GM23338 (cell line): ENCODE measurements around the gene ZNF248. TPM values are rescaled to one million over a fixed set of nuclear protein-coding genes. Genes with fewer than 3 reads are reported as not detected.

Experiments
- ATAC-seq: fragments of 200-7000 bp; cut with Tn5 transposase; 3 replicates; pipeline ENCODE4 v1.9.1; 2020
- DNase-seq: peaks from one replicate; pipeline ENCODE4 v3.0.0-alpha.2; 2015; ENCODE audit warnings: low spot score
- H2AFZ ChIP-seq: fragments of 200-600 bp; sonication (generic); 2 replicates; pipeline ENCODE4 v1.8.0; 2016; ENCODE audit warnings: antibody characterized with exemption, mild to moderate bottlenecking, moderate library complexity
- H3F3A ChIP-seq: fragments of 200-600 bp; sonication (generic); replicated peaks from 2 replicates; pipeline ENCODE4 v1.8.0; 2017; ENCODE audit warnings: antibody characterized with exemption, mixed run types, low read depth
- H3K27ac ChIP-seq: fragments of 200-600 bp; sonication (generic); 2 replicates; pipeline ENCODE4 v1.6.1; 2016; ENCODE audit warnings: low read depth
- H3K27me3 ChIP-seq: fragments of 200-600 bp; sonication (generic); 2 replicates; pipeline ENCODE4 v1.8.0; 2016; ENCODE audit warnings: mild to moderate bottlenecking, mixed run types, moderate library complexity; ENCODE audit not compliant: insufficient read depth
- H3K36me3 ChIP-seq: fragments of 200-600 bp; sonication (generic); 2 replicates; pipeline ENCODE4 v1.8.0; 2016; ENCODE audit warnings: mild to moderate bottlenecking; ENCODE audit not compliant: insufficient read depth
- H3K4me1 ChIP-seq: fragments of 200-600 bp; sonication (generic); 2 replicates; pipeline ENCODE4 v1.8.0; 2016; ENCODE audit warnings: mild to moderate bottlenecking, moderate library complexity; ENCODE audit not compliant: insufficient read depth
- H3K4me2 ChIP-seq: fragments of 200-600 bp; sonication (generic); 2 replicates; pipeline ENCODE4 v1.7.1; 2017; ENCODE audit warnings: mixed run types
- H3K4me3 ChIP-seq: fragments of 200-600 bp; sonication (generic); 2 replicates; pipeline ENCODE4 v1.6.1; 2016; ENCODE audit warnings: mixed run types
- H3K79me2 ChIP-seq: fragments of 200-600 bp; sonication (generic); replicated peaks from 2 replicates; pipeline ENCODE4 v1.8.0; 2017; ENCODE audit warnings: mild to moderate bottlenecking; ENCODE audit not compliant: insufficient read depth
- H3K9me2 ChIP-seq: fragments of 200-600 bp; sonication (generic); 2 replicates; pipeline ENCODE4 v1.8.0; 2017; ENCODE audit not compliant: insufficient read depth
- H4K20me1 ChIP-seq: fragments of 200-600 bp; sonication (generic); replicated peaks from 2 replicates; pipeline ENCODE4 v1.8.0; 2017; ENCODE audit warnings: mild to moderate bottlenecking; ENCODE audit not compliant: insufficient read depth
- H3K27ac Mint-ChIP-seq: 2 replicates; pipeline ENCODE4 v1.8.0; 2020; ENCODE audit warnings: inconsistent platforms, mild to moderate bottlenecking, moderate library complexity, mixed read lengths
- H3K27me3 Mint-ChIP-seq: 3 replicates; pipeline ENCODE4 v1.8.0; 2022; ENCODE audit warnings: low read depth, mild to moderate bottlenecking, moderate library complexity, mixed read lengths, inconsistent platforms; ENCODE audit not compliant: insufficient read depth, poor library complexity
- H3K36me3 Mint-ChIP-seq: 3 replicates; pipeline ENCODE4 v1.8.0; 2021; ENCODE audit warnings: low read depth, mild to moderate bottlenecking, inconsistent platforms, moderate library complexity, mixed read lengths
- H3K4me1 Mint-ChIP-seq: 3 replicates; pipeline ENCODE4 v1.8.0; 2020; ENCODE audit warnings: mild to moderate bottlenecking, inconsistent platforms, mixed read lengths
- H3K4me3 Mint-ChIP-seq: 3 replicates; pipeline ENCODE4 v1.8.0; 2021; ENCODE audit warnings: moderate library complexity, mild to moderate bottlenecking, inconsistent platforms, mixed read lengths
- H3K9me3 Mint-ChIP-seq: 3 replicates; pipeline ENCODE4 v1.8.0; 2020; ENCODE audit warnings: moderate library complexity, mild to moderate bottlenecking, inconsistent platforms, mixed read lengths
- CREB1 ChIP-seq: fragments of 250-450 bp; sonication (Bioruptor Pico); IDR thresholded peaks from 2 replicates; pipeline ENCODE4 v1.5.0; 2020; ENCODE audit warnings: low read depth, mild to moderate bottlenecking, moderate library complexity
- CTCF ChIP-seq, 2 experiments: fragments of 200-600 bp in 1 of 2; sonication (generic) in 1 of 2; conservative IDR thresholded peaks; 2 replicates each; pipeline versions ENCODE4 v1.5.1 to v1.6.1; 2016 to 2017; ENCODE audit warnings: antibody characterized with exemption in 2 of 2, low read depth in 2 of 2, mild to moderate bottlenecking in 2 of 2, moderate library complexity in 1 of 2
- ETS1 ChIP-seq: IDR thresholded peaks from 2 replicates; pipeline ENCODE4 v1.6.1; 2016; ENCODE audit warnings: antibody characterized with exemption
- EZH2 ChIP-seq: fragments of 200-600 bp; sonication (generic); IDR thresholded peaks from one replicate; pipeline ENCODE4 v1.8.0; 2017; ENCODE audit warnings: antibody characterized with exemption, mild to moderate bottlenecking, low read depth; ENCODE audit not compliant: unreplicated experiment
- EZH2phosphoT487 ChIP-seq: fragments of 200-600 bp; sonication (generic); IDR thresholded peaks from one replicate; pipeline ENCODE4 v1.8.1; 2018; ENCODE audit warnings: antibody characterized with exemption; ENCODE audit not compliant: unreplicated experiment
- JUNB ChIP-seq: IDR thresholded peaks from one replicate; pipeline ENCODE4 v1.6.1; 2016; ENCODE audit warnings: antibody characterized with exemption; ENCODE audit not compliant: unreplicated experiment
- NANOG ChIP-seq: IDR thresholded peaks from 2 replicates; pipeline ENCODE4 v1.6.1; 2016; ENCODE audit warnings: antibody characterized with exemption, borderline replicate concordance
- REST ChIP-seq: IDR thresholded peaks from one replicate; pipeline ENCODE4 v1.6.1; 2018; ENCODE audit warnings: antibody characterized with exemption; ENCODE audit not compliant: unreplicated experiment
- STAT1 ChIP-seq: IDR thresholded peaks from one replicate; pipeline ENCODE4 v1.6.1; 2016; ENCODE audit warnings: antibody characterized with exemption; ENCODE audit not compliant: unreplicated experiment
- ZNF114 ChIP-seq: fragments of 250-450 bp; sonication (Bioruptor Pico); IDR thresholded peaks from 2 replicates; pipeline ENCODE4 v1.5.0; 2020; ENCODE audit warnings: mild to moderate bottlenecking, moderate library complexity
- polyA plus RNA-seq: library from polyadenylated mRNA; unstranded; fragments of >200 nt; fragmentation: Nextera tagmentation; extraction: Ambion mirVana; gene quantifications from 2 replicates; pipeline ENCODE4 v1.2.1, GENCODE V29; 2016
- total RNA-seq: library from RNA; depleted of rRNA; stranded (reverse); fragments of >200 nt; shearing (Covaris generic); gene quantifications from 2 replicates; pipeline ENCODE4 v1.2.3, GENCODE V29; 2014

Gene ZNF248
- total and polyA plus RNA-seq, 2 experiments from 2014 or later = 2.7 to 5.3 TPM

- no peak for TF ChIP-seq ETS1
- TF ChIP-seq NANOG = no peak
- TF ChIP-seq EZH2phosphoT487 = no peak
- no peak for TF ChIP-seq CTCF (conservative IDR thresholded peaks at IDR 0.05; ENCODE audit: low read depth in 2 of 2)
These were observed 67.8 kb downstream of the ZNF248 start (continued) for GRCh38 chr10:37789590-37789989.

- H3K4me1 ChIP-seq = no peaks in the 10 kb centered on the region
- no peak overlapping the region for H3K27ac Mint-ChIP-seq
- ATAC-seq (no peak), DNase-seq (no peak)
- no peaks in the 10 kb centered on the region for H3K4me1 Mint-ChIP-seq
- 0 out of 2 replicates have a peak, but pooled peaks cover 4% of the 10 kb centered on the region for H3K36me3 ChIP-seq
- H3K9me2 ChIP-seq = no peaks in the 10 kb centered on the region
- no peaks in the 10 kb centered on the region for H3K27me3 Mint-ChIP-seq
- H2AFZ ChIP-seq = no peak overlapping the region
- peaks cover 94% of the 10 kb centered on the region for H3K9me3 Mint-ChIP-seq
- no peaks in the 10 kb centered on the region for H3F3A ChIP-seq
- no peaks in the 10 kb centered on the region for H3K27me3 ChIP-seq
- no peaks in the 10 kb centered on the region for H3K79me2 ChIP-seq
- H3K4me2 ChIP-seq = no peak overlapping the region
- H3K27ac ChIP-seq = no peak overlapping the region
- H3K36me3 Mint-ChIP-seq = peaks cover 31% of the 10 kb centered on the region
- H4K20me1 ChIP-seq = no peaks in the 10 kb centered on the region
- no peak overlapping the region for H3K4me3 Mint-ChIP-seq
- no peak for TF ChIP-seq STAT1
- no peak for TF ChIP-seq EZH2phosphoT487
- TF ChIP-seq JUNB = no peak
- no peak for TF ChIP-seq ZNF114 (CRISPR knock-in tag)
- TF ChIP-seq NANOG = no peak
- H3K4me3 ChIP-seq = no peak overlapping the region
These were observed 72.7 kb downstream of the ZNF248 start for GRCh38 chr10:37784678-37785077.

GRCh38 chr10:37780536-37780935, 76.9 kb downstream of the ZNF248 start:
- Histone ChIP-seq H3K4me1 (no peaks in the 10 kb centered on the region), H3K27me3 (no peaks in the 10 kb centered on the region), H3K4me3 (no peak overlapping the region), H3K27ac (no peak overlapping the region), H4K20me1 (no peaks in the 10 kb centered on the region), H3K9me2 (no peaks in the 10 kb centered on the region), H3K79me2 (no peaks in the 10 kb centered on the region), H3K4me2 (no peak overlapping the region), H3F3A (no peaks in the 10 kb centered on the region), H2AFZ (no peak overlapping the region), H3K36me3 (0 out of 2 replicates have a peak, but pooled peaks cover 4% of the 10 kb centered on the region)
- H3K27me3 Mint-ChIP-seq = no peaks in the 10 kb centered on the region
- H3K4me3 Mint-ChIP-seq = no peak overlapping the region
- ATAC-seq = no peak
- peaks cover 26% of the 10 kb centered on the region for H3K36me3 Mint-ChIP-seq
- DNase-seq = no peak
- H3K4me1 Mint-ChIP-seq = no peaks in the 10 kb centered on the region
- H3K9me3 Mint-ChIP-seq = peaks cover 82% of the 10 kb centered on the region
- no peak overlapping the region for H3K27ac Mint-ChIP-seq
- TF ChIP-seq JUNB = no peak
- no peak for TF ChIP-seq REST
- TF ChIP-seq NANOG = no peak
- no peak for TF ChIP-seq EZH2
- TF ChIP-seq ZNF114 (CRISPR knock-in tag) = no peak
- no peak for TF ChIP-seq CREB1 (CRISPR knock-in tag)
- TF ChIP-seq ETS1 = no peak
- no peak for TF ChIP-seq CTCF (conservative IDR thresholded peaks at IDR 0.05; ENCODE audit: low read depth in 2 of 2)
